ENCODE results near the gene GARIN5B. TPM values are rescaled to one million over a fixed set of nuclear protein-coding genes. Genes with fewer than 3 reads are reported as not detected.
A peak's percentile ranks its signal among the peaks of the same experiment; 100 is the strongest.
"Not testable (repeated sequence)": the region's sequence is repeated elsewhere in the genome, so short reads cannot be mapped to it uniquely, and the experiment has no call there.

Gene GARIN5B
- total and polyA plus RNA-seq, 2 of the 4 experiments (the other 2 are of a cell fraction), result not detected

GRCh38 chr19:55409179-55409578, 46.1 kb upstream of the GARIN5B start:
- H3K4me2 ChIP-seq (ENCODE audit: low read depth, low read length); POLR2A ChIA-PET (ENCODE audit: unreplicated experiment); BruUV-seq (replicated peaks); H3K56ac ChIP-seq (ENCODE audit: extremely low read depth, insufficient read depth, low read length); H3K27me3 ChIP-seq (ENCODE audit: control insufficient read depth, insufficient read depth, low read length); H2BK15ac ChIP-seq (ENCODE audit: low read depth, low read length); H3K27ac ChIP-seq (ENCODE audit: insufficient read depth, low read length); H3K18ac ChIP-seq (ENCODE audit: low read depth, low read length); DNase-seq; H3K9ac ChIP-seq (ENCODE audit: low read depth, low read length); H3K4me3 ChIP-seq (ENCODE audit: insufficient read depth, low read depth, low read length); in situ Hi-C loops (cut with MboI; ENCODE audit: low sequenced_read_pairs); H3K9me3 ChIP-seq (ENCODE audit: control insufficient read depth, insufficient read depth, low read length); dilution Hi-C loops (cut with HindIII; ENCODE audit: low sequenced_read_pairs, unreplicated experiment); H2AFZ ChIP-seq (replicated peaks; ENCODE audit: low read length, poor library complexity); H2AK9ac ChIP-seq (replicated peaks; ENCODE audit: low read depth, low read length, poor library complexity); ATAC-seq (ENCODE audit: low read depth); H2BK5ac ChIP-seq (ENCODE audit: low read depth, low read length, poor library complexity, severe bottlenecking); H3K14ac ChIP-seq (replicated peaks; ENCODE audit: low read depth, low read length); H3K23ac ChIP-seq (ENCODE audit: low read depth, low read length): not testable (repeated sequence)
- Histone ChIP-seq H4K91ac (ENCODE audit: insufficient read depth, low read depth, low read length) (0 out of 2 replicates have a peak overlapping the region, but pooled peaks have one; percentile 100), H2BK120ac (ENCODE audit: low read depth, low read length) (peak overlapping the region; percentile 98; the same call in 1 of the 2 replicates), H3K9me1 (ENCODE audit: insufficient read depth, low read length) (peaks cover 19% of the 10 kb centered on the region), H2AK5ac (ENCODE audit: low read depth, low read length) (peak overlapping the region; percentile 99; the same call in 1 of the 2 replicates), H3K4ac (ENCODE audit: low read depth, low read length) (peak overlapping the region; percentile 100; the same call in 1 of the 2 replicates), H3K36me3 (ENCODE audit: control insufficient read depth, insufficient read depth, low read length) (peaks cover 14% of the 10 kb centered on the region), H4K8ac (ENCODE audit: low read depth in 2 of 2, low read length in 2 of 2) (peak overlapping the region; percentile 100; a peak in 2 of 4 replicates), H3K79me1 (ENCODE audit: low read depth in 1 of 2, low read length in 2 of 2) (peaks cover 0 to 22% of the 10 kb centered on the region in 2 experiments; a peak in 2 of 4 replicates), H2BK20ac (ENCODE audit: low read depth, low read length) (0 out of 2 replicates have a peak overlapping the region, but pooled peaks have one; percentile 83), H4K5ac (ENCODE audit: low read depth, low read length) (peak overlapping the region; percentile 99; the same call in 1 of the 2 replicates), H4K20me1 (ENCODE audit: insufficient read depth, low read length) (peaks cover 27% of the 10 kb centered on the region), H3K4me1 (ENCODE audit: control insufficient read depth, insufficient read depth, low read length) (peaks cover 17% of the 10 kb centered on the region)
- CTCF ChIA-PET, result interaction anchor here (0.6 kb wide), 1 partner anchor 177 kb away, joined by 3 read pairs; no protein-coding TSS in a partner anchor
- WGBS, 2 experiments (ENCODE audit: extremely low coverage in 2 of 2, insufficient read length in 1 of 2), result no CpG with 5 or more reads among the region's 8 CpGs
- intact Hi-C loops (cut with micrococcal nuclease), result loop anchor here (5.0 kb wide), 1 partner anchor 93 kb away; no protein-coding TSS in a partner anchor
